Measurements from ENCODE around the gene GRK5.

GRK5 gene

GRCh38 chr10:119279441-119279840, 72.1 kb downstream of the GRK5 start:
- DNase-seq: no peak

- no peak for DNase-seq
These were observed 74.3 kb downstream of the GRK5 start for GRCh38 chr10:119281581-119282071.

GRCh38 chr10:119282446-119282845, 75.1 kb downstream of the GRK5 start:
- no peak for DNase-seq

DNA sequence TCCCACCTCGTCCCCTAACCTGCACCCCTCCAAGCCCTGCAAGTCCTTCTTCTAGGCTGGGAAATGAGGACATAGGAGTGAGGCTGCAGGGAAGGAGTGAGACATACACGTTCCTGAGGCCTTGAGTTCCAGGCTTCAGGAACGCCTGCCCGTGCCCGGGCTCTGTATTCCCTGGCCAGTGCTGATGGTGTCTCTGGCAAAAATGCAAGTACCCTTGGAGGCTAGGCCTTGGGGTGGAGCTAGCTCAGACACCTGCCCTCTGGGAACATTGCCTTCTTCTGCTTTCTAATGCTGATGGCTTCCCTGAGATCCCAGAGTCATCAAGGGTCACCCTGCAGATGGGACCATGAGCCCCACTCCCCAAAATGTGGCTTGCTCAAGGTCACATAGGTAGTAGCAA, 76.0 kb downstream of the GRK5 start:
- DNase-seq: no peak

DNA sequence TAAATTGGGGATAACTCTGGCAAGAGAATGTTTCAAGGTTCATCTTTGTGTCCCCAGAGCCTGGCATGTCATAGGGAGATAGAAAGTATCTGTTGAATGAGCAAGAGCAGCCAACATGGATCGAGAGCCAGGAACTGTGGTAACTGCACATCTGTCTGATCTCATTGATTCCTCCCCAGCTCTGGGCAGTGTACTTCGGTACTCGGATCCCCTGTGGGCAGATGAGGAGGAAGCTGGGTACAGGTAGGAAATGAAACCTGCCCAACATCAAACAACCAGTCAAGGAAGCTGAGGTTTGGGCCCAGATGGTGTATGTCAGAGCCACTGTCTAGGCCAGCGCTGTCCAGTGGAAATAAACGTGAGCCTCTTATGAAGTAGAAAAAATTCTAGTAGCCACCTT, 76.4 kb downstream of the GRK5 start:
- no peak for DNase-seq

- DNase-seq: no peak
These were observed 77.3 kb downstream of the GRK5 start for GRCh38 chr10:119284679-119285096.

GRCh38 chr10:119285495-119286267, 78.3 kb downstream of the GRK5 start:
- DNase-seq: no peak

DNA sequence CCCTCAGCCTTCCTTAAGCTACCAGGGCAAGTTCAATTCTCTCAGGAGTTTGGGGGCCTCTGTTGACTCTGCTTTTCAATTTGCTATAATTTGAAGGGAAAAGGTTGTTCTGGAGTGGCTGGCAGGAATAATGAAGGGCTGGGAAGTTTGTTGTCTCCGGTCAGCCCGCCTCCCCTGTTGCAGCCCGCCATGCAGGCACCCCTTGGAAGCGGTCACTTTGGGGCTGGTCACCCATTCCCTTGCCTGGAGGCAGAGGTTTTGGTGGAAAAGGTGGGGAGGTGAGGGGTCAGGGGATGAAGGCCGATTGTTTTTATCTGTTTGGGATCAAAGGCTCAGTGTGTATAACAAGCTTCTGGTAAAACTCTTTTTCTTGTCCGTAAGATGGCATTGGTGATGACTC, 79.1 kb downstream of the GRK5 start:
- DNase-seq: no peak

DNA sequence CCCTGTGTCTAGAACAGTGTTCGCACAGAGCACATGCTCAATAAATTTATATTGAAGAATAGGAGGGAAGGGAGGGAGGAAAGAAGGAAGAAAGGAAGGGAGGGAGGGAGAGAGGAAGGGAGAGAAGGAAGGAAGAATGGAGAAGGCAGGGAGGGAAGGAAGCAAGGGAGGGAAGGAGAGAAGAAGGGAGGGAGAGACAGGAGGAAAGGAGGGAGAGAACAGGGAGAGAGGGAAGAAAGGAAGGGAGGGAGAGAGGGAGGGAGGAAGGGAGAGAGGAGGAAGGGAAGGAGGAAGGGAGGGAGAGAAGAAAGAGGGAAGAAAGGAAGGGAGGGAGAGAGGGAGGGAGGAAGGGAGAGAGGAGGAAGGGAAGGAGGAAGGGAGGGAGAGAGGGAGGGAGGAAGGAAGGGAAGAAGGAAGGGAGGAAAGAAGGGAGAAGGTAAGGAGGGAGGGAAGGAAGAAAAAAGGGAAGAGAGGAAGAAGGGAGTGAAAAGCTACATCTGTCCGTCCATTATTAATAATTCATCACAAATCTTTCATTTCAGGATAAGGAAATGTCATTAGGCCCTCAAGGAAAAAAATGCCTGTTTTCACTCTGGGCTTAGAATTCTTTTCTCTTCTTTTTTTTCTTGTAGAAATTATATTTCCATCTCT, 79.7 kb downstream of the GRK5 start:
- DNase-seq: no peak

- no peak for DNase-seq
These were observed 81.2 kb downstream of the GRK5 start for GRCh38 chr10:119288574-119289001.

GRCh38 chr10:119289227-119289920, 82.0 kb downstream of the GRK5 start:
- no peak for DNase-seq

DNA sequence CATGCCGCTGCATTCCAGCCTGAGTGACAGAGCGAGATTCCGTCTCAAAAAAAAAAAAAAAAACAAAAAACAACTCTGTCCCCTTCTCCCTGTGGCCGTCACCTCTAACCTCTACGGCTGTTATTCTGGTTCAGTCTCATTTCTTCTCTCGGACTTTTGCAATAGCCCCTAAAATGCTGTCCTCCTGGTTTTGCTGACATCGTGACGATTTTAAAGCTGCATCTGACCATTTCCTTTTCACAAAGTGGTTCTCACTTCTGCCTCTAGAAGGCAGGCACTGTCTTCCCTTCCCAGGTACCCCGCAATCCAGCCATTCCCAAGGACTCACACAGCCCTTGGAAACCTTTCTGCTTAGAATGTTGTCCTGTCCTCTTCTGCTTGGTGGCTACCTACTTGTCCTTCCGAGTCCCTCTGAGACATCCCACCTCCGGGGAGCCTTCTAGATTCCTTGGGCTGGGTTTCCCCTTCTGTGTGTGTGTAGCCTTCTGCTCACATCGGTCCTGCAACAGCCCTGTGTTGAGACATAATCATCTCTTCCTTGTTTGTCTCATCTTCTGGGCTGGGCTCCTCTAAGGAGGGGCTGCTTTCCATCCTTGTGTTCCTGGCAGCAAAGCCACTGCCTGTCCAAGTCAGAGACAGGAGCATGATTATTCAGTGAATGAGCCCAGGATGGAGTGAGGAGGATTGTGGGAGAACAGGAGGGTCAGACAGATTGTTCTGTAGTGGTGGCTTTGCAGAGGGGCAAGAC, 83.1 kb downstream of the GRK5 start:
- DNase-seq: no peak

DNA sequence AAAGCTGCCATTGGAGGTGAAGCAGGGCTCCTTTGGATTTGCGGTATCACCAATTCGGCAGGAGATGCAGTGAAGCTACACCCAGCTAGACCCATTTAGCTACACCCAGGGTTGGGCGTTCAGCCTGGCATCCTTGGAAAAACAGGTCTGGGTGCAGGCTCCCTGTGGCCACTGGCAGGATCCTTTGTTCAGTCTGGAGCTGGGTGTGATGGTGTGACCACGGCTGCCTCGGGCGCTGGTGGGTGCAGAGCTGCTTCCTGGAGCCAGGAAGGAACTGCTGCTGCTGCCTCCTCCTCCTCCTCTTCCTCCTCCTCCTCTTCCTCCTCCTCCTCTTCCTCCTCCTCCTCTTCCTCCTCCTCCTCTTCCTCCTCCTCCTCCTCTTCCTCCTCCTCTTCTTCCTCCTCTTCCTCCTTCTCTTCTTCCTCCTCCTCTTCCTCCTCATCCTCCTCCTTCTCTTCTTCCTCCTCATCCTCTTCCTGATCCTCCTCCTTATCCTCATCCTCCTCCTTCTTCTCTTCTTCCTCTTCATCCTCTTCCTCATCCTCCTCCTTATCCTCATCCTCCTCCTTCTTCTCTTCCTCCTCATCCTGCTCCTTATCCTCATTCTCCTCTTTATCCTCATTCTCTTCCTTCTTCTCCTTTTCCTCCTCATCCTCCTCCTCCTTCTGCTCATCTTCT, 84.0 kb downstream of the GRK5 start:
- DNase-seq: no peak

GRCh38 chr10:119292968-119293760, 85.8 kb downstream of the GRK5 start:
- no peak for DNase-seq

- DNase-seq: no peak
These were observed 89.3 kb downstream of the GRK5 start for GRCh38 chr10:119296703-119297102.

DNA sequence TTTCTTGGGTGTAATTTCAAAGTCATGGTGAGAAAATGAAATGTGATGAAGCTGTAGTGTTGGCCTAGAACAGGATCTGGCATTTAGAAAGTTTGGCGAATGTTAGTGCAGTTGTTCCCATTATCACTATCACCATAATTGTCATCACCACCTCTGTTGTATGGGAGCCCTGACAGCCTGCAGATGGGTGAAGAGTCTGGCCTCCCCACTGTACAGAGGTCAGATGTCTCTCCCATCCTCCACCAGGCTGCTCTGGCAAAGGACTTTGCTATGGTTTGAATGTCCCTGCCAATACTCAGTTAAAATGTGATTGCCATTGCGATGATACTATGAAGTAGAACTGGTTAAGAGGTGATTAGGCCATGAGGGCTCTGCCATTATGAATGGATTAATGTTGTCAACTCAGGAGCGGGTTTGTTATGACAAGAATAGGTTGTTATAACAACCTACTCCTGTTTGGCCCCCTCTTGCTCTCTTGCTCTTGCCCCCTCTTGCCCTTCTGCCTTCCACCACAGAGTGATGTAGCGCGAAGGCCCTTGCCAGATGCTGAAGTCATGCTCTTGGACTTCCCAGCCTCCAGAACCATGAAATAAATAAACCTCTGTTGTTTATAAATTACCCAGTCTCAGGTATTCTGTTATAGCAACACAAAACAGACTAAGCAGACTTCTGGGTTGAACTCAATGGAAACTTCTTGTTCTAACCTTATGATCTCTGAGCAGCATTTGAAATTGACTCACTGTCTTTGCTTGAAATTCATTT, 90.0 kb downstream of the GRK5 start:
- DNase-seq: no peak

DNA sequence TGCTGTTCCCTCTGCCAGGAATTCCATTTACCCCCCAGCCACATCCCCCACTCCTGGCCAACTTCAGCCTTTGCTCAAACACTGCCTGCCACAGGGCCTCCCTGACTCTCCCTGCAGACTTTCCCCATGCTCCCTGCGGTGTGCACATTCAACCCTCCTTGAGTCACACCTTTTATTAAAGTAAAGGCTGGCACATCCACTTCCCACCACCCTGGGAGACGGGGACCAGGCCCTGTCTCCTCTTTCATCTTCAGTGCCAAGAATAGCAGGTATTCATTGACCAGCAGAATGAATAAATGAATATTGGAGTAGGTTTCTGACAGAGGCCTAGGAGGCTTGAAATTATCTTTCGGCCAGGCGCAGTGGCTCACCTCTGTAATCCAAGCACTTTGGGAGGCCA, 91.4 kb downstream of the GRK5 start:
- no peak for DNase-seq

DNA sequence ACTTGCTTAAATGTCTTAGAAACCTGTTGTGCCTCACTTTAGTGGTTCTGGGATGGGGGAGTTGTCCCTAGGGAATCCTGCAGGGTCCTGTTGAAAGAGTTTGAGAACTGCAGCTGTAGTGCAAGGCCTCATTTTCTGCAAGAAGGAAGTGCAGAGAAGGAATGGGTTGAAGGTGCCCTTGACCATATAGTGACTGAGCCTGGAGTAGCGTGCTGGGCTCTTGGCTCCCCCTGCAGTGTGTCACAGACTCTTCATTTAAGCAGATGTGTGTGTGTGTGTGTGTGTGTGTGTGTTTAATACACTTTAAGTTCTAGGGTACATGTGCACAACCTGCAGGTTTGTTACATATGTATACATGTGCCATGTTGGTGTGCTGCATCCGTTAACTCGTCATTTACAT, 92.2 kb downstream of the GRK5 start:
- no peak for DNase-seq

GRCh38 chr10:119301397-119301796, 94.0 kb downstream of the GRK5 start:
- no peak for DNase-seq

DNA sequence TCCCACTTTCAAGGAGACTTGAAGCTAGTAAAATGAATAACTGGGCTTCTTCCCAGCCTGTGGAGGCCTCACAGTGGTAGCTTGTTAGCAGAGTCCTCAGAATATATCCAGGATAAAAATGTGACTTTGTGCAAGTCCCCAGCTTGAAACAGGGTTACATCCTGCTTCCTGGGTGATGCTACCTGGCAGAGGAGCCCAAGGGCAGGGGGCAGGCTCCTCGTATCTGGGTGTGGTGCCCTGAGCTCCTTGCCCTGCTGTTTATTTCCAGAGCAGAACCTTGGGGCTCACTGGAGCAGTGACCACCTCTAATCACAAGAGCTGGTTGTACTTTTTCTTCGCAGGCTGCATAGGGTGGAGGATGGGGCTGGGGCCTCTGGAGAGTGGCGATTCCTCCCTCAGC, 94.8 kb downstream of the GRK5 start:
- no peak for DNase-seq

All from NCI-H2171 (cell line).